AG20443 (cell line): ENCODE data around the gene ZNF276.
A peak's percentile ranks its signal among the peaks of the same experiment; 100 is the strongest.
"Not testable (repeated sequence)": the region's sequence is repeated elsewhere in the genome, so short reads cannot be mapped to it uniquely, and the experiment has no call there.

Experiments
- DNase-seq: peaks from one replicate; pipeline ENCODE4 v3.0.0; 2012; ENCODE audit warnings: low spot score, mixed read lengths

Gene ZNF276

DNA sequence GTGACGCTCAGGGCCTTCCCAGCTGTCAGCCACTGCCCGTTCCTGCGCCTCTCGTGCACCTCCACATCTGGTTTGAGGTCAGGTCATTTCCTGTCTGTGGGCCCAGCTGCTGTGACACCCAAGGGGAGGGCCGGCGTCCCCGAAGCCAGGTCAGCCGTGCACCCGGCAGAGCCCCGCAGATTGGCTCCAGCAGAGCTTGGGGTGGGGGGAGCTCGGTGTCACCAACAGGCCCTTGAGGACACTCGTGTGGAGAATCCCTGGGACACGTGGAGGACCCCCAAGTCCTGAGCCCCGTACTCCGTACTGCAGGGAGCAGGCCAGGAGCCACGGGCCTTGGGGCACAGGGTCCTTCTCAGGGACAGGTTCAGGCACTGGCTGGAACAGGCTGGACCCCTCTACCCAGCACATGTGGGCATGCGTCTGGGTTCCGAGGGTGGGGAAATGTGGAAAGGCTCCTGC lies 24.6 kb upstream of the ZNF276 start:
- no peak for DNase-seq

DNA sequence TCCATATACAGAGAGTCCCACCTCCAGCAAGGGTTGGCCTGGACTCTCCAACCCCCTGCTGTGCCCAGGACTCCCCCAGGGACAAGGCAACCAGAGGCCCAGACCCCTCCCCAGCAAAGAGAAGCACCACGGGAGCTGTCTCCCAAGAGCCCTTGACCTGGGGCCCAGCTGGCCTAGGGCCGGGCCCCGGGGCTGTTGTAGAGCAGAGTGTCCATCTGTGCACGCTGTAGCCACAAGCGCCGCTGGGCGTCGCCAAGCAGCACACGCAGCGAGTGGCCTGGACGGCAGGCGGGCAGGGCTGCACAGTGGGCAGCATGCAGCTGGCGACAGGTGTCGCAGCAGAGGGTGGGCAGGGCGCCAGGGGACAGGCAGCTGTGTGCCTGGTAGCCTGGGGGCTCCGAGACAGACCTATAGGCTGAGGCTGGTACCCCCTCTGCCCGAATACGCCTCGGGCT lies 24.1 kb upstream of the ZNF276 start:
- DNase-seq: no peak

GRCh38 chr16:89697616-89698331 lies 23.6 kb upstream of the ZNF276 start:
- DNase-seq: no peak

- not testable (repeated sequence) for DNase-seq
These were observed 22.6 kb upstream of the ZNF276 start for GRCh38 chr16:89698717-89699116.

DNA sequence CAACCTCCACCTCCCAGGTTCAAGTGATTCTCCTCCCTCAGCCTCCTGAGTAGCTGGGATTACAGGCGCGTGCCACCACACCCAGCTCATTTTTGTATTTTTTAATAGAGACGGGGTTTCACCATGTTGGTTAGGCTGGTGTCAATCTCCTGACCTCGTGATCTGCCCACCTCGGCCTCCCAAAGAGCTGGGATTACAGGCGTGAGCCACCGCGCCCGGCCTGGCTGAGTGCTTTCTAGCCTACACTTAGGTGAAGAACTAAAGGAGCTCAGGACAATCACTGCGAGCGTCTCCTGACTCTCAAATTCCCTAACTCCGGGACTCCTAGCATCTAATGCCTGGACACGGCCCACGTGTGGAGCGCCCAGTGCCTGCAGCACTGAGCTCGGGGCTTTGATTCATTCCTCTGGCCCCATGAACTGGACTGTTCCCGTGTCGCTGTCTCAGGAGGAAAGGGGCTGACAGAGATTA lies 21.7 kb upstream of the ZNF276 start:
- DNase-seq: not testable (repeated sequence)

GRCh38 chr16:89700100-89700648 lies 21.2 kb upstream of the ZNF276 start:
- peak; percentile 96 for DNase-seq

DNA sequence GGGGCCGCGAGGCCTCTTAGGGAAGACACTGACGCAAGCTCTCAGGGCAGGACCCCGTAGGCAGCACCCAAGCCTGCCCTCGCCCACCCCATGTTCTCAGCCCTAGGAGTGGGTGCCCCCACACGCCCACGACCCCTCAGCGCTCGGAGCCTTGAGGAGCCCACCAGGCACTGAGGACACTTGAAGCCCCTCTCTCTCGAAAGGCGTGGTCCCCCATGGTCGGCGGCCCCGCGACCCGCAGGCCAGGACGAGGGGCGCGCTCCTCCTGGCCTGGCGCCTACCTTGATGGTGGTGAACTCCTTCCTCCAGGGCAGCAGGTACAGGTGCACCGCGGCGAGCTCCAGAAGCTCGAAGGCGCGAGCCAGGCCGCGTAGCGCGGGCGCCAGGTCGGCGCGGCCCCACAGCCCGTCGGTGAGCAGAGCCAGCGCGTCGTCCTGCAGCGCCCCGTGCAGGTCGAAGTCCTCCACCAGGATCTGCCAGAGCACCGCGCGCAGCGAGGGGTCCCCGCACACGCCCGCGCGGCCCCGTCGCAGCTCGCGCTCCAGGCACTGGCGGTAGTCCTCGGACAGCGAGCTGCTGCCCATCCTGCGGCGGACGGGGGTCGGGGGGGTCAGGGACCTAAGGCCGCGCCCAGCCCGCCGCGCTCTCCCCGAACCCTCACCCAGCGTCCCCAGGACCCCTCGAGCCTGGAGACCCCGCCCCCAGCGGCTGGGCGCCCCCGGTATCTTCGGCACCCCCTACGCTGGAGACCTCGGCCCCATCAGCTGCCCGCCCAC lies 20.5 kb upstream of the ZNF276 start:
- DNase-seq: peak; percentile 56

DNA sequence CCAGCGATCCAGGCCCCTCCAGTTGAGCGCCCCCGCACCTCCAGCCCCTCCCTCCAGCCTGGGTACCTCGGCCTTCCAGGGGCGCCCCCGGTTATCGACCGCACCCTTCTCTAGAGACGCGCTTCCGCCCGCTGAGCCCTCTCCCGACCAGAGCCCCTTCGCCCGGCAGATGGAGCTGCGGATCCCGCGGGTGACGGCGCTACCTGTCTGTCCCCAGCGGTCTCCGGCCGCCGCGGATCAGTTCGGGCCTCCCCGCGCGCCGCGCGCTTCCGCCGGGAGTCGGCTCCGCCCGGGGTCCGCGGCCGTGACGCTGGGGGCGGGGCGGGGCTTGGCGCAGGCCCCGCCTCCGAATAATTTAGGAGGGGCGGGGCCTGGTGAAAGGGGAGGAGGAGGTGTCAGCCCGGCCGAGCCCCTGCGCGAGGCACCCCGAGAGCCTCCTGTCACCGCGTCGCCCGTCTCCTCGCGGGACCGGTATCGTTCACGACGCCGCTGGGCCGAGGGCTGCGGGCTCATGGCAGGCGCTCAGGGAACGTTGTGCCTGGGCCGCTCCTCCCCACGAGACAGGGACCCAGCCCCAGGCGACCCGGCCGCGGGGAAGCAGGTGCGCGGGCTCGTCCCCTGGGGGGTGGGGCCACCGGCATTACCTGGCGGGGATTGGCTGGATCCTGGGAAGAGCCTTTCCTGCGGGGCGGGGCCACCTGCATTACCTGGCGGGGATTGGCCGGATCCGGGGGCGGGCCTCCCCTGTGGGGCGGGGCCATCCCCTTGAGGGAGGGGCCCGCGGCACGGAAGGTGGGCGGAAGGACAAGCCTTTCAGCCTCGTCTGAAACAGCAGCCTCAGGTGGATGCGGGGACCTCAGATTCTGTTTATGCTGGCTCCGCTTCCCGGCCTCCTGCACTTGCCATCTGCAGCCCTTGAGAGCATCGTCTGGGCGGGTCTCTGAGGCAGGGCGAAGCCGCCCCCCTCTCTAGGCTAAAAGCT lies 19.6 kb upstream of the ZNF276 start, which contains the start of gene SPATA2L:
Gene SPATA2L, minus strand, starts transcription at position 281 of the 982 bp plus-strand sequence. CDS start 473 bp downstream, outside the sequence.
- peak; percentile 95 for DNase-seq

DNA sequence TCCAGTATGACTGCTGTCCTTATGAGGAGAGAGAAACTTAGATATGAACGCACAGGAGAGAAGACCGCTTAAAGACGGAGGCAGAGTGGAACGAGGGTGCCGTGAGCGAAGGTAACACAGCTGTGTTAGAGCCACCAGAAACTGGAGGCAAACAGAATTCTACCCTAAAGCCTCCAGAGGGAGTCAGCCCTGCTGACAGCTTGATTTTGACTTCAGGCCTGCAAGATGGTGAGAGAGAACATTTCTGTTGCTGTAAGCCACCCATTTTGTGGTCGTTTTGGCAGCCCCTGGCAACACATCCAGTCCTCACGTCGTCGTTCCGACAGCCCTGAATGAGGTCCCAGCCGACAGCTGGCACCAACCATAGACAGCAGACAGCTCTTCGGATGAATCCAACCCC lies 17.1 kb upstream of the ZNF276 start:
- DNase-seq: no peak

- no peak for DNase-seq
These were observed 16.3 kb upstream of the ZNF276 start for GRCh38 chr16:89705006-89705405.

DNA sequence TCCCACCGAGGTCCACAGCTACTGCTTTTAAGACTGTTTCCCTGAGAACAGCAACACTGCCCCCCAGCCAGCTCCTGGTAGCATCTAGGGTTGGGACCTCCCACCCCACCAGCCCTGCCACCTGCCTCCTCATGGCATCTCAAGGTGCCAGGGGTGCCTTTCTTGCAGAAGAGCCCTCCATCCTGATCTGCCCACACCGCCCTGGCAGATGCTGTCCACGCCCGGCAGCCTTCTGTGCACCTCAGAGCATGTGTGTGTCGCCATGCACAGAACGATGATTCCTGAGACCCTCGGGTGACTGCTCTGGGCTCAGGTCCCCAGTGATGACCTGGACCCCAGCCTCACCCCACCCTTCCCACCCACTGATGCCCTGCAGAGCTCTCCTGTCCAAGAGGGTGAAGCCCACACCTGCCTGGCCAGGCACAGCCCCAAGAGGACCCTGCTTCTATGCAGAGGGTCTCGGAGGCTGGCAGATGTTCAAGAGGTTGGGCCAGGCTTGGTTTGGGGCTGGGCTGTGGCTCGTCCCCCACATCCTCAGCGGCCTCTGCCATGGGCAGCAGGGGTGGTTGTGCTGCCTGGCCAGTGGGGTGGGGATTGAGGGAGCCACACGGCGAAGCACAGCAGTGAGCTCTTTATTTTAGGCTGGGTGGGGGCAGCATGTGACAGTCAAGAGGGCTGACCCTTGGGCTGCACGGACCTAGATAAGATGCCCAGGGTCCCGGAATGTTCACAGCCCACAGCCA lies 14.6 kb upstream of the ZNF276 start:
- peak; percentile 12 for DNase-seq

DNA sequence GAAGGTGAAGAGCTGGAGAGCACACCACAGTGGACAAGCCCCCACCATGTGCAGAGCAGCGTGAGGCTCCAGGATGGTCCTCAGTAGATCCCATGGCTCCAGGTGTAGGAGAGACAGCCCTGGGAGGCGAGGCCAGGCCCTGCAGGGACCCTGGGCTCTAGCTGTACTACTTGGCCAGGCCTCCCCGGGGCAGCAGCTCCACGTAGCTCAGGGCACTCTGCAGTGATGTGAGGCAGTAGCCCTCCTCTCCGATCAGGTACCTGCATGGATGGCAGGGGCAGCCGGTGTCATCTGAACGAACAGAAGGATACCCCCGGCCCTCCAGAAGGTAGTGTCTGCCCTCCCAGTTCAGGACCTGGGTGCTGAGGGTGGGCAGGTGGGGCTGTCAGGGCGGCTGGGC lies 13.6 kb upstream of the ZNF276 start:
- no peak for DNase-seq

DNA sequence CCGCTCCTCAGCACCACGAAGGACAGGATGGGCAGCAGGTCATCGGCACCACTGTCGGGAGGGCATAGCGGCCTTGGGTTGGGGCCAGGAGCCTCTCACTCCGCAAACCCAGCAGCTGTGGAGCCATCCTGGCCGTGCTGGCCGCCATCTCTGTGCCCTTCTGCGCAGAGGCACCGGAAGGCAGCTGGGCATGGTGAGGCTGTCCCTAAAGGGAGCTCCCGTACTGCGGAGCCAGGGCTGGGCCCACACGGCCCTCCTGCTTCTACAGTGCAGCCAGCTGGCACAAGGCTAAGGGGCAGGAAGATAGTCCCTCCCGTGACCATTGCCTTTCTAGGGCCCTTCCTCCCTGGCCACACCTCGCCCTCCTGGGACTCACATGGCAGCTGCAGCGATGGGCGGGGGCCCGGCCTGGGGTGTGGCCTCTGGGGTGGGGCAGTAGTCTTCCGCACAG lies 12.8 kb upstream of the ZNF276 start:
- peak; percentile 8 for DNase-seq

- DNase-seq: no peak
These were observed 12.2 kb upstream of the ZNF276 start for GRCh38 chr16:89709166-89709565.

- DNase-seq: no peak
These were observed 11.5 kb upstream of the ZNF276 start for GRCh38 chr16:89709716-89710432.

DNA sequence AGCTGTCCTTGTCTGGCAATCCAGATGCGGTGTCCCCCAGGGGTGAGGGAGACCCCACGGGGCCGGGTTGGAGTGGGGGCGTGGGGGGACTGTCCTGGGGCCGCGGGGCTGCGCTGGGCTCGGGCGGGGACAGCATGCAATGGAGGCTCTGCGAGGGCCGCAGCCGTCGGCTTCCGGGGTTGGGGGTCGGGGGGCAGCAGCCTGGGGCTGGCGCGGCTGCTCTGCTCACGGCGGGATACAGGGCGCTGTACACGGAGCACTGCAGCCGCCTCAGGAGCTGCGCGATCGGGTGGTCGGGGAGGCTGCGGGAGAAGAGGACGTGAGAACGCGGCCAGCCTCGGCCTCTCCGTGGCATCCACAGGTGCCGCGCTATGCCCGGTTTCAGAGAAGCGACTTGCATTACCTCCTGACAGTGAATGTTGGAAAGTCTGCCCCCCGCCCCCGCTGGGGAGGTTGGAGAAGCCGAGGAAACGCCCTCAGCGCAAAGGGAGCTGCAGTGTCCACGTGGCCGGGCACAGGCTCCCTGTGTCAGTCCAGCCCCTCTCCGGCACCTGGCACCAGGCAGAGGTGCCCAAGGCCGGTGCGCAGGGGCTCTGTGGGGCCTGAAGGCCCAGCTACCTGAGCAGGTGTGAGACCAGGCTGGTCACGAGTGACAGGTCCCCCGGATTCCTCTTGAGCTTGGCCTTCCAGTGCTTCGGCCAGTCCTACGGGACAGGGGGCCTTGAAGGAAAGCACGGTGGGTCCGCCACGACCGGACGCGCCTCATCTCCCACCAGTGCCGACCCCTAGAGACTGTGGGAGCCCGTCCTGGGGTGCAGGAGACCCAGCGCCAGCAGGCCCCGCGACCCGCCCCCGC lies 10.4 kb upstream of the ZNF276 start:
- DNase-seq: no peak

DNA sequence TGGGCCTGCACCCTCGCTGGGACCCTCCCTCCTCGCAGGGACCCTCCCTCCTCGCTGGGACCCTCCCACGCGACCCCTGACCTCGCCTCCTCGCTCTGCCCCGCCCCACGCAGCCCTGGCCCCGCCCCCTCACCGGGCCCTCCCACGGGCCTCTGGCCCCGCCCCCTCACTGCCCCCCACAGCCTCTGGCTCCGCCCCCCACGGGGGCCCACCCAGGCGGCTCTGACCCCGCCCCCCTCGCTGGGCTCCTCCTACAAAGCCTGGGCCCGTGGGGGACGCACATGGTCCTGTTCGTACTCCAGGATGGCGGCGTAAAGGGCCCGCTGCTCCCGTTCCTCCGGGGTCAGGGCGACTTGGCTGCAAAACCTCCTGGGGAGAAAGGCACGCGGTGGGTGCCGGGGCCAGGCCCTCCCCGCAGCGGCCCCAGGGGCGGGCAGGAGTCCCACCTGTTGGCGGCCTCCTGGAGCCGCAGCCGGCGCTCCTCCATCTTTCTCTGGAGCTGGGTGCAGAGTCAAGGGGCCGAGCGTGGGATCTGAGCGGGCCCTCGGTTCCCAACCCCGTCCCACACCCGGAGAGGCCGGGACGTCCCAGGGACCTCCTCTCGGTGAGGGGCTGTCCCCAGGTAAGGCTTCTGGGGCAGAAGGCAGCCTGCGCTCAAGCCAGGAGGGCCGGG lies 9.6 kb upstream of the ZNF276 start:
- DNase-seq: peak; percentile 93

GRCh38 chr16:89712274-89712781 lies 9.0 kb upstream of the ZNF276 start:
- peak; percentile 9 for DNase-seq
